Esophagus squamous epithelium (tissue), 5 donors: Measurements from ENCODE around the gene ORM1. TPM values are rescaled to one million over a fixed set of nuclear protein-coding genes. Genes with fewer than 3 reads are reported as not detected.
"Not testable (repeated sequence)": the region's sequence is repeated elsewhere in the genome, so short reads cannot be mapped to it uniquely, and the experiment has no call there.

Source experiments
- DNase-seq: peaks from one replicate; lab custom pipeline; 2025; lab: John Stamatoyannopoulos, UW
- H3K27ac ChIP-seq, 4 donors: fragments of 200-600 bp; sonication (generic); one replicate each; pipeline ENCODE4 v1.5.1; 2016 to 2019; ENCODE audit warnings: mild to moderate bottlenecking in 1 of 4
- H3K27me3 ChIP-seq, 4 donors: fragments of 200-600 bp; sonication (generic); 1 replicate in 3 of 4; 2 replicates in 1 of 4; pipeline versions ENCODE4 v1.5.1 to v1.6.0; 2017 to 2021; ENCODE audit warnings: antibody characterized with exemption in 1 of 4
- H3K36me3 ChIP-seq, 3 donors: fragments of 200-600 bp; sonication (generic); one replicate each; pipeline ENCODE4 v1.5.1; 2016 to 2019
- H3K4me1 ChIP-seq, 3 donors: fragments of 200-600 bp; sonication (generic); one replicate each; pipeline ENCODE4 v1.5.1; 2017 to 2019
- H3K4me3 ChIP-seq, 4 donors: fragments of 200-600 bp; sonication (generic); 1 replicate in 3 of 4; 2 replicates in 1 of 4; pipeline ENCODE4 v1.5.1; 2016 to 2019; ENCODE audit warnings: mild to moderate bottlenecking in 2 of 4, moderate library complexity in 1 of 4
- H3K9me3 ChIP-seq, 3 donors: fragments of 200-600 bp; sonication (generic); one replicate each; pipeline ENCODE4 v1.5.1; 2016 to 2019
- POLR2A ChIP-seq, 4 donors: fragments of 450-650 bp; IDR thresholded peaks; one replicate each; pipeline ENCODE4 v1.6.1; 2017; ENCODE audit warnings: antibody characterized with exemption in 4 of 4, mild to moderate bottlenecking in 4 of 4, moderate library complexity in 3 of 4
- WGBS, 2 donors: methylation state at CpG; one replicate each; pipeline ENCODE4 v1.1.5; 2018; 5-methylcytosine and 5-hydroxymethylcytosine counted together
- intact Hi-C: fragments of 100-400 bp; cut with DNase I; formaldehyde crosslinking; loops from one replicate; pipeline ENCODE4 v1.15.0; 2022
- total RNA-seq, 4 donors: library from RNA; depleted of rRNA; stranded (reverse); fragments of >200 nt; gene quantifications; one replicate each; pipeline ENCODE4 v1.1.0, GENCODE V29; 2016
- TF ChIP-seq, protein P1 (sequence below), 6 experiments: fragments of 450-650 bp in 4 of 6; fragments of 200-600 bp in 2 of 6; sonication (generic) in 2 of 6; IDR thresholded peaks; one replicate each; pipeline ENCODE4 v1.5.1; 2016 to 2019; ENCODE audit warnings: antibody characterized with exemption in 6 of 6, mild to moderate bottlenecking in 4 of 6, moderate library complexity in 4 of 6
- donor health status: DM: yes; HTN: yes; CAD: no.

Gene ORM1
- total RNA-seq, 4 donors from 2014 or later: 0.41 TPM; not detected in 3

- H3K36me3 ChIP-seq: peaks cover 0 to 2% (median 0%) of the 10 kb centered on the region in 3 donors
- intact Hi-C loops: no loop called here
- H3K4me1 ChIP-seq: peaks cover 0 to 4% (median 0%) of the 10 kb centered on the region in 3 donors
- no peak for DNase-seq
- H3K27ac ChIP-seq: no peak overlapping the region
- H3K27me3 ChIP-seq: peaks cover 0 to 20% (median 0%) of the 10 kb centered on the region in 4 donors
- no peaks in the 10 kb centered on the region for H3K9me3 ChIP-seq
- WGBS, 2 donors: 75 to 82% methylated on average over 8 of the region's 8 CpGs
- H3K4me3 ChIP-seq: no peak overlapping the region
- TF ChIP-seq, protein P1, sequence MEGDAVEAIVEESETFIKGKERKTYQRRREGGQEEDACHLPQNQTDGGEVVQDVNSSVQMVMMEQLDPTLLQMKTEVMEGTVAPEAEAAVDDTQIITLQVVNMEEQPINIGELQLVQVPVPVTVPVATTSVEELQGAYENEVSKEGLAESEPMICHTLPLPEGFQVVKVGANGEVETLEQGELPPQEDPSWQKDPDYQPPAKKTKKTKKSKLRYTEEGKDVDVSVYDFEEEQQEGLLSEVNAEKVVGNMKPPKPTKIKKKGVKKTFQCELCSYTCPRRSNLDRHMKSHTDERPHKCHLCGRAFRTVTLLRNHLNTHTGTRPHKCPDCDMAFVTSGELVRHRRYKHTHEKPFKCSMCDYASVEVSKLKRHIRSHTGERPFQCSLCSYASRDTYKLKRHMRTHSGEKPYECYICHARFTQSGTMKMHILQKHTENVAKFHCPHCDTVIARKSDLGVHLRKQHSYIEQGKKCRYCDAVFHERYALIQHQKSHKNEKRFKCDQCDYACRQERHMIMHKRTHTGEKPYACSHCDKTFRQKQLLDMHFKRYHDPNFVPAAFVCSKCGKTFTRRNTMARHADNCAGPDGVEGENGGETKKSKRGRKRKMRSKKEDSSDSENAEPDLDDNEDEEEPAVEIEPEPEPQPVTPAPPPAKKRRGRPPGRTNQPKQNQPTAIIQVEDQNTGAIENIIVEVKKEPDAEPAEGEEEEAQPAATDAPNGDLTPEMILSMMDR (IDR thresholded peaks at IDR 0.05): no peak
- TF ChIP-seq POLR2A (IDR thresholded peaks at IDR 0.05): no peak
These were observed 7.1 kb upstream of the ORM1 start for GRCh38 chr9:114315723-114316363.

DNA sequence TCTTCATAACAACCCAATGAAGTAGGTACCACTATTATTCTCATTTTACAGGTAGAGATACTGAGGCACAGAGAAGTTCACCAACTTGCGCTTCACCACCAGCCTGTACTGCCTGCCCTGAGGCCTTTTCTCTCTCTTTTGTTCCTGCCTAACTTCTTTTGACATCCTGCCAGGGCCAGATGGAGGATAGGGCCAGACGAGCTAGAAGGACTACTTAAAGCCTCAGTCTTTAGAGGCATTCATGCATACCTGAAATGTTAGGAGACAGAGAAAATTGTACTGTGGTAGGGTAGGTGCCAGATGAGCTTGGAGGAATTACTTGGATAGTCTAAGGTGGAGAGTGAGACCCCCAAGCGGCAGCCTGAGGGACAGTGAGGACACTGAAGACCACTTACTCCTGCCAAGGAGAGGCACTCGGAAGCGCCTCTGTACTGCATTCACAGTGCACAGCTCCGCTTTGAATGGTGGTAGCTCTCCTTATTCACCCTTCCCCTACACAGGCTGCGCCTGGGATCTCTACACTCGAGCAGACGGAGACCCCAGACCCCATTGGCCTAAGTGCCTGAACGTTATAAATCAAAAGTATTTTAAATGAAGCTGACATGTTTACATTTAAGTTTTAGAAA lies 6.2 kb upstream of the ORM1 start:
- peaks cover 0 to 4% (median 0%) of the 10 kb centered on the region in 3 donors for H3K4me1 ChIP-seq
- 55 to 69% methylated on average over 10 of the region's 10 CpGs for WGBS, 2 donors
- DNase-seq: no peak

DNA sequence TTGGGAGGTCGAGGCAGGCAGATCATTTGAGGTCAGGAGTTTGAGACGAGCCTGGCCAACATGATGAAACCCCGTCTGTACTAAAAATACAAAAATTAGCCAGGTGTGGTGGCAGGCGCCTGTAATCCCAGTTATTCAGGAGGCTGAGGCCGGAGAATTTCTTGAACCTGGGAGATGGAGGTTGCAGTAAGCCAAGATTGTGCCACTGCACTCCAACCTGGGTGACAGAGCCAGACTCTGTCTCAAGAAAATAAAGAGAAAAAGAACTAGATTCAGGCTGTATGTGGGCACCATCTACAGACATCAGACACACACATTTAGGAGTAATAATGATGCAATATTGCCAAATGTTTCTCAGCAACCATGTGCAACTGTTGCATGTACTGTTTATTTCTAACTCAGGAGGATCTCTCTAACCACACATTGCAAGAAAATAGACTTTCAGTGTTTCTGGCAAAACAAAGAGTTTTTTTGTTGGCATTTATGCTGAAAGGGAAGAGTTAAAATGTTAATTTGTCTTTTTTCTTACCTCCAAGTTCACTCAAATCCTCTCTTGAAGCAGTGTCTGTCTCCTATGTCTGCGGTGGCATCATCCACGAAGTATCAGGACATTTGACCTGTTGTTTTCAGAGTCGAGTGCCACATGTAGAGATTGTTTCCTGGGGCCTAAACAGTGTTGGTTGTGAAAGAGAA lies 5.1 kb upstream of the ORM1 start:
- Histone ChIP-seq H3K4me1 (peaks cover 0 to 4% (median 0%) of the 10 kb centered on the region in 3 donors), H3K27ac (no peak overlapping the region), H3K4me3 (no peak overlapping the region), H3K36me3 (no peaks in the 10 kb centered on the region), H3K27me3 (peaks cover 0 to 28% (median 0%) of the 10 kb centered on the region in 4 donors), H3K9me3 (no peaks in the 10 kb centered on the region)
- DNase-seq: no peak
- intact Hi-C loops: no loop called here
- TF ChIP-seq, protein P1 (IDR thresholded peaks at IDR 0.05): no peak
- 68 to 75% methylated on average over 8 of the region's 8 CpGs for WGBS, 2 donors

More for the DNA sequence above, 6.2 kb upstream of the ORM1 start:
- H3K36me3 ChIP-seq: no peaks in the 10 kb centered on the region
- intact Hi-C loops: no loop called here
- H3K27me3 ChIP-seq: peaks cover 0 to 28% (median 0%) of the 10 kb centered on the region in 4 donors
- H3K9me3 ChIP-seq: no peaks in the 10 kb centered on the region
- TF ChIP-seq, protein P1 (IDR thresholded peaks at IDR 0.05): no peak
- no peak for TF ChIP-seq POLR2A (IDR thresholded peaks at IDR 0.05)
- no peak overlapping the region for H3K4me3 ChIP-seq
- H3K27ac ChIP-seq: no peak overlapping the region

GRCh38 chr9:114318416-114318815 lies 4.5 kb upstream of the ORM1 start:
- Histone ChIP-seq H3K27me3 (peaks cover 0 to 28% (median 0%) of the 10 kb centered on the region in 4 donors), H3K27ac (no peak overlapping the region), H3K4me3 (no peak overlapping the region), H3K4me1 (peaks cover 0 to 4% (median 0%) of the 10 kb centered on the region in 3 donors), H3K36me3 (no peaks in the 10 kb centered on the region), H3K9me3 (no peaks in the 10 kb centered on the region)
- WGBS, 2 donors: 75 to 85% methylated on average over 5 to 6 of the region's 8 CpGs
- intact Hi-C loops: no loop called here
- no peak for TF ChIP-seq POLR2A (IDR thresholded peaks at IDR 0.05)
- TF ChIP-seq, protein P1 (IDR thresholded peaks at IDR 0.05): no peak
- DNase-seq: no peak

DNA sequence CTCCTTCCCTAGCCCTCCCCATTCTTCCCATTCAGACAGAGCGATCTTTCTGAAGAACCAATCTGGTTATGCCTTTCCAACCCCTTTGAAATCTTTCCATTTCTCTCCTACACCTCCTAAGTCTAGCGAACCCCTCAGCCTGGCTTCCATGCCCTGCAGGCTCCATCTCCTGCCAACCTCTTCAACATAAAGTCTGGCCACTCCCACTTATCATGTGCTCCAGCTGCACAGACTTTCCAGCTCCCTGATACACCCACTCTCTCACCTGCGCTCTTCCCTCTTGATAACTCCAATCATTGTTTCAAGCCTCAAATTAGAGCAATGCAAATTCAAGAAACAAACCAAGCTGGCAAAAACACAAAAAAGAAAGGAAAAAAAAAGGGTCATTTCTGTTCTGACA lies 3.8 kb upstream of the ORM1 start:
- Histone ChIP-seq H3K27me3 (peaks cover 0 to 31% (median 0%) of the 10 kb centered on the region in 4 donors), H3K9me3 (no peaks in the 10 kb centered on the region), H3K4me1 (peaks cover 0 to 4% (median 0%) of the 10 kb centered on the region in 3 donors), H3K4me3 (no peak overlapping the region), H3K36me3 (no peaks in the 10 kb centered on the region), H3K27ac (no peak overlapping the region)
- no peak for DNase-seq
- TF ChIP-seq, protein P1 (IDR thresholded peaks at IDR 0.05): no peak
- TF ChIP-seq POLR2A (IDR thresholded peaks at IDR 0.05): no peak
- WGBS, 2 donors: 36 to 37% methylated on average over 3 of the region's 3 CpGs
- intact Hi-C loops: no loop called here

- WGBS, 2 donors: 66 to 70% methylated on average over 7 of the region's 7 CpGs
- H3K4me3 ChIP-seq, H3K4me1 ChIP-seq, H3K27ac ChIP-seq, intact Hi-C loops, DNase-seq, H3K9me3 ChIP-seq, H3K36me3 ChIP-seq: not testable (repeated sequence)
- peaks cover 0 to 37% (median 0%) of the 10 kb centered on the region in 4 donors for H3K27me3 ChIP-seq
These were observed 2.2 kb upstream of the ORM1 start for GRCh38 chr9:114320710-114321109.
